Measurements from ENCODE around the gene PRUNE2. TPM values are rescaled to one million over a fixed set of nuclear protein-coding genes. Genes with fewer than 3 reads are reported as not detected.

Gene PRUNE2
- polyA plus RNA-seq, 6 donors from 2014 or later = 0.12 to 0.65 (median 0.23) TPM; not detected in 1

DNA sequence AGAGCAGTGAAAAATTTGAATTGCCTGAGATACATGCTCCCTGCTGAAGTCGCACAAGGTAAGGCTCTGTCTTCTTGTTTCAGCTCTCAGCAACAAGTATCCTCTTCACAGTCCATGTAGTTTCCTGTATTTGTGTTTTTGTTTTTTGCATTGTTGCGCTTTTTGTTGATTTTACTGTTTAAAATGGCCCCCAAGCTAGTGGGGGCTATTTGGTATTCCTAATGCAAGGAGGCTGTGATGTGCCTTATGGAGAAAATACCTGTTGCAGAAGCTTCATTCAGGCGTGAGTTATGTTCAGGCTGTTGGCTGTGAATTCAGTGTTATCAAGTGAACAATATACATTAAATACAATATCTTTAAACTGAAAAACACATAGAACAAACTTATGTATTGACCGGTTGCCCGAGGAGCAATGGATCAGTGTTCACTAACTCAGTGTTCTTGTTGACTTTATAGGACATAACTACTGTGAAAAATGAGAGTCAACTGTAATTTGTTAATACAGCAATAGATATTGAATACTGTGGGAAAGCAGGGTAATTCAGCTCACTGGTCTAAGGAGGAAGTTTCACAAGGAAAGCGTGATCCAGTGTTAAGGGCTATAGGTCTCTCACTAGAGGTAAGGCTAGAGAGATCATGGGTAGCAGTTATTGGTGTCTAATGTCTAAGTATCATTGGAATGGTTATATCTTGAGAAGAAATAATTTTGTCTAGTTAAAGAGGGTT is 296.5 kb downstream of the PRUNE2 start:
- no peak overlapping the region for H3K4me3 Mint-ChIP-seq
- H3K9me3 Mint-ChIP-seq = no peaks in the 10 kb centered on the region
- H3K36me3 Mint-ChIP-seq = peaks cover 6 to 19% of the 10 kb centered on the region in 2 donors
- DNase-seq (no peak), ATAC-seq (ENCODE audit: low read depth in 2 of 2) (no peak)
- H3K27ac Mint-ChIP-seq = no peak overlapping the region
- peaks cover 15 to 31% (median 19%) of the 10 kb centered on the region in 3 donors for H3K4me1 Mint-ChIP-seq
- no peaks in the 10 kb centered on the region for H3K27me3 Mint-ChIP-seq

DNA sequence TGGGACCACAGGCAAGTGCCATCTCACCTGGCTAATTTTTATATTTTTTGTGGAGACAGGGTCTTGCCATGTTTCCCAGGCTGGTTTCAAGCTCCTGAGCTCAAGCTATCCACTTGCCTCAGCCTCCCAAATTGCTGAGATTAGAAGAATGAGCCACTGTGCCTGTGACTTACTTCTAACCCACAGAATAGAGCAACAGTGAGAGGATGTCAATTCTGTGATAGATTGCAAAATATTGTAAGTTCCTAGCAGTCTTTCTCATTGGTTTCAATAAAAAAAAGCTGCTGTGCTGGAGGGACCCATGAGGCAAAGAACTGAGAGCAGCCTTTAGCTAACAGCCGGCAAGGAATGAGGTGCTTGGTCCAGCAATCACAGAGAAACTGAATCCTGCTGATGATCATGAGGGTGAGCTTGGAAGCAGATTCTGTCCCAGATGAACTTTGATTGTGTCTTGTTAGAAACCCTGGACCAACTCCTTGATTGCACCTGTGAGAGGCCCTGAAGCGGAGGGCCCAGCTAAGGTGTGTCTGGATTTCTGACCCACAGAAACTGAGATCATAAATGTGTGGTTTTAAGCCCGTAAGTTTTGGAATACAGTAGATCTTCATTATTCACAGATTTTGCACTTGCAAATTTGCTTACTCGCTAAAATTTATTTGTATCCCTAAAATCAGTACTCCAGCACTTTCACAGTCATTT is 297.2 kb downstream of the PRUNE2 start:
- peaks cover 6 to 19% of the 10 kb centered on the region in 2 donors for H3K36me3 Mint-ChIP-seq
- ATAC-seq (ENCODE audit: low read depth in 2 of 2) = no peak
- DNase-seq = no peak
- H3K4me1 Mint-ChIP-seq = peaks cover 15 to 33% (median 23%) of the 10 kb centered on the region in 3 donors
- H3K9me3 Mint-ChIP-seq = no peaks in the 10 kb centered on the region
- H3K4me3 Mint-ChIP-seq = peak overlapping the region in 2 of 8 donors; percentile 44 to 52
- no peaks in the 10 kb centered on the region for H3K27me3 Mint-ChIP-seq
- H3K27ac Mint-ChIP-seq = no peak overlapping the region

DNA sequence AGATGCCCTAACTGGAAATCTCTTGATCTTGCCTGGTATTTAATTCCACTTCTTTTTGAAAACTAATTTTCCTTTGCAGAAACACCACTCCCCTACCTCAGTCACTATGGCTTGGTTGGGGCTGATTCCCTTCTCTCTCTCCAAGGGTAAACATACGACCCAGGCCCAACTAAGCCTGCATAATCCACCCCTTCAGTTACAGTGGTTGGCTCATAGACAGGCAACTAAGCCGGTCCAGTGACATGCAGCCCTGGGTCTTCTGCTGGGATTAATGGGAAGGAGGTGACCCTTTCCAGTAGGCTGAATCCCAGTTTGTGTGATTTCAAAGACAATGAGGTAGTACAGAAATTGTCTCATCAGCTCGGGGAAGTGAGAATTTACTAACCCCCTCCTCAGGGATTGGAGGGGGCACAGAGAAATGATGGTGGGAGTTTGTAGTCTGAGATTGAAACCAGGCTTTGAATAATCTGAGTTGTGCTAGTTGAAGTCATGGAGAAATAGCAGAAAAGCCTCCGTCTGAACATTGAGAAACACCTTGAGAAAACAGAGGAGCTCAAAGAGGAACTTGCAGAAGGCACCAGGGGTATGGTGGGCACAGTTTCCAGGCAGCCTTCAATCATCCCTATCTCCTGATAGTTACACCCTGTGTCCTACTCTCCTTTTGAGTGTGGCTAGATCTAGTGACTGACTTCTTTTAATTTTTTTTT is 298.0 kb downstream of the PRUNE2 start:
- no peak for ATAC-seq (ENCODE audit: low read depth in 2 of 2)
- H3K27me3 Mint-ChIP-seq = no peaks in the 10 kb centered on the region

DNA sequence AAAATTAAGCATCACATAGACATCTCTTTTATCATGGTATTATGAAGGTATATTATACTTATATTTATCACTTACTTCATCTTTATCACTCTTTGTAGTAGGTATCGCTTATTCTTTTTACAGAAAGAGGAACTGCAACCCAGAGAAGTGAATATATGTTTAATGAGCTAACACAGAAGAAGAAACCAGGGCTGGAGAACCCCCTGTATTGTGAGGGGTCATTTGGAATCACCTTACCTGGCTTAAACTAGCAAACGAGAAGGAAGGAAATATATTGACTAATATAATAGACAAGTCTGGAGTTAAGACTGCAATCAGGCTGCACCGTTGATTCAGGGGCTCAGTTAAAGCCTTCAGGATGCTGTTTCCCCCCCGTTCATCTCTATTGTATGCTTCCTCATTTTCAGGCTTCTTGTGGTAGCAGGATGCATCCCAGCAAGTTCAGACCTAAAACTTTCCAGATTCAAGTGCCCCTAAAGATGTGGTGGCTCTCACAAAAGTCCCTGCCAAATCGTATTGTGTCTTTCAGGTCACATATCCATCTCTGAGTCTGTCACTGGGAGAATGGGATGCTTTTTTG is 300.5 kb downstream of the PRUNE2 start:
- peak; percentile 99 for ATAC-seq (ENCODE audit: low read depth in 2 of 2)
- DNase-seq = peak; percentile 49
- peaks cover 6 to 19% of the 10 kb centered on the region in 2 donors for H3K36me3 Mint-ChIP-seq
- H3K4me1 Mint-ChIP-seq = peaks cover 15 to 34% (median 25%) of the 10 kb centered on the region in 3 donors
- H3K9me3 Mint-ChIP-seq = no peaks in the 10 kb centered on the region
- H3K4me3 Mint-ChIP-seq = peak overlapping the region in 4 of 8 donors; percentile 3 to 68 (median 31)
- H3K27me3 Mint-ChIP-seq = no peaks in the 10 kb centered on the region
- H3K27ac Mint-ChIP-seq = peak overlapping the region in 3 of 6 donors; percentile 8 to 49 (median 37)

More for the DNA sequence above, 298.0 kb downstream of the PRUNE2 start:
- Mint-ChIP-seq H3K4me3 (peak overlapping the region in 3 of 8 donors; percentile 16 to 76 (median 44)), H3K36me3 (peaks cover 6 to 19% of the 10 kb centered on the region in 2 donors), H3K27ac (no peak overlapping the region), H3K4me1 (peaks cover 15 to 34% (median 25%) of the 10 kb centered on the region in 3 donors), H3K9me3 (no peaks in the 10 kb centered on the region)
- no peak for DNase-seq

DNA sequence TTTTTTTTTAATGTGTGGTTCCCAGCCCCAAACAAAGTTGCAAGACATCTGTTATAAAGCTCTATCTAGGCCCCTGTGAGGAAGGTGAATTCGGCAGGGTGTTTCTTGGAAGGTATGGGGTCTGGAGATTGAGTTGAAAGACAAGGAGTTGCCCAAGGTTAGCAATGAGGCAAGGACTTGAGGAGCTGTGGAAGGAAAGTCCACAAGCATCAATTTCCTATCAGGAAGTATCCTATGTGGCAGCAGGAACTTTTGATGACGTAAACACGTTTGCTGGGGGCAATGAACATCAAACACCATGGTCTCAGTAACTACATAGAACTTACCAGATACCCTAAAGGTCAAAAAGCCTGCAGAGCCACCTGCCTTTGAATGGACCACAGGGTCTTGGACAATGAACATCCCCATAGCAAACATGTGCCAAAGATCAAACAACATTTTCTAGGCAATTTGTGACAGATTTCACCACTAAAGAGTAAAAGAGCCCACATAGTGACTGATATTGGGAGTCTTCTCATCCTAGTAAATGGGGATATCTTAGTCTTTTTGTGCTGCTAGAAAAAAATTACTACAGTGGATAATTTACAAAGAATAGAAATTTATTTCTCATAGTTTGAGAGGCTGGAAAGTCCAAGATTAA is 301.9 kb downstream of the PRUNE2 start:
- Mint-ChIP-seq H3K27ac (peak overlapping the region in 1 of 6 donors; percentile 56), H3K27me3 (no peaks in the 10 kb centered on the region), H3K36me3 (peaks cover 6 to 11% of the 10 kb centered on the region in 2 donors), H3K4me3 (no peak overlapping the region), H3K9me3 (no peaks in the 10 kb centered on the region), H3K4me1 (peaks cover 19 to 36% (median 31%) of the 10 kb centered on the region in 3 donors)
- DNase-seq (no peak), ATAC-seq (ENCODE audit: low read depth in 2 of 2) (no peak)

DNA sequence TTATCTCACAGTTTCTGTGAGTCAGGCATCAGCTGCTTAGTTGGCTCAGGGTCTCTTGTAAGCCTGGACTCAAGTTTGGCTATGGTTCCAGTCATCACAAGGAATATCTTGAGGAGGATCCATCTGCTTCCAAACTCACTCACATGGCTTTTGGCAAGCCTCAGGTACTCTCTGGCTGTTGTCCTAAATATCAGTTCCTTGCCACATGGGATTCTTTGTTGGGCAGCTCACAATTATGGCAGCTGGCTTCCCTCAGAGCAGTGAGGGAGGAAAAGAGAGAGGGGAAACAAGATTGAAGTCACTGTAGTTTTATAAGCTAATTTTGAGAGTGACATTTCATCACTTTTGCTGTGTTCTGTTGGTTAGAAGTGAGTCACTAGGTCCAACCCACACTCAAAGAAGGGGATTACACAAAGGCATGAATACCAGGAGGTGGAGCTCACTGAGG is 302.4 kb downstream of the PRUNE2 start:
- peaks cover 6% of the 10 kb centered on the region in 2 donors for H3K36me3 Mint-ChIP-seq
- peak overlapping the region in 1 of 6 donors; percentile 56 for H3K27ac Mint-ChIP-seq
- H3K4me3 Mint-ChIP-seq = no peak overlapping the region
- ATAC-seq (ENCODE audit: low read depth in 2 of 2) (no peak), DNase-seq (no peak)
- H3K4me1 Mint-ChIP-seq = peaks cover 19 to 36% (median 36%) of the 10 kb centered on the region in 3 donors
- no peaks in the 10 kb centered on the region for H3K9me3 Mint-ChIP-seq
- H3K27me3 Mint-ChIP-seq = no peaks in the 10 kb centered on the region

DNA sequence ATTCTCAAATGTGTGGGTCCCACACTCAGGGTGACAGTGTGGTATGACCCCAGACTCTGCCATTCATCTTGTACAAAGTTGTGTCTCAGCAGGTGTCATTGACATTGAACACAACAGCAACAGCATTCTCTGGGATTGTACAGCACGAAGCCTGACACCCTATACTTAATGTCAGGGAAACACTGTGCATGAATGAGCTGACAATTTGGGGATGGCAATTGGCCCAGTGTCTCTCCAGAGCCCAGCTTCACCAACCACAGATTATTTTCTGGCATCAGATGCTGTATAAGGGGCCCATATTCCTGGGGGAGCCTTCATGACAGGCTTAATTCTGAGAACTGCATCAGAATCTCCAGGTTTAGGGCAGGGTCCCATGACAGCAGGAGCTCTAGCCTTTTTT is 303.7 kb downstream of the PRUNE2 start:
- ATAC-seq (ENCODE audit: low read depth in 2 of 2) (no peak), DNase-seq (no peak)
- H3K9me3 Mint-ChIP-seq = no peaks in the 10 kb centered on the region
- H3K4me3 Mint-ChIP-seq = no peak overlapping the region
- no peaks in the 10 kb centered on the region for H3K27me3 Mint-ChIP-seq
- peak overlapping the region in 1 of 6 donors; percentile 19 for H3K27ac Mint-ChIP-seq
- peaks cover 11 to 30% (median 26%) of the 10 kb centered on the region in 3 donors for H3K4me1 Mint-ChIP-seq
- no peaks in the 10 kb centered on the region for H3K36me3 Mint-ChIP-seq

DNA sequence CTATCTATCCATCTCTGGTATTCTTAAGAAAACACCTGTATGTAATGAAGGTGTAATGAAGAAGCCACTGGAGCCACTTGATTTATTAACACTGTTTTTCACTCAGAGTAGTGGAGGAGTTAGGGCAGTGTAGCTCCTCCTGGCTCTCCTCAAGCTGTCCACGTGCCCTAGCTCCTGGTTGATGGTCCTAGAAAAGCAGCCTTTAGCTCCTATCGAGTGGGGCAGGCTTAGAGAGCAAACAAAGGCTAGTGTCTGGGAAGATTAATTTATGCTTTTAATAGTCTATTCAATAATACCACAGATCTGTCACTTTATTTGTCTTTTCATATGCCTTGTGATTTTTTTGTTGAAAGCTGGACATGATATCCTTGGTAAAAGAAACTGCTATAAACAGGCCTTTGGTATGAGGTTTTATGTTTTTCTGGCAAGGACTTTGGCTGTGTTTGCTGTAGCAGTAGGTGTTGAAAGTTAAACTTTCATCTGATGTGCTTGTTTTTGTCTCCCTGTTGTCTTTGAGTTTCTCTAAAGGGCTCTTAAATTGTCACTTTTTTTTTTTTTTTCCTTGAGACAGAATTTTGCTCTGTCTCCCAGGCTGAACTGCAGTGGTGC is 305.8 kb downstream of the PRUNE2 start:
- Mint-ChIP-seq H3K4me1 (peaks cover 4 to 19% (median 11%) of the 10 kb centered on the region in 3 donors), H3K36me3 (no peaks in the 10 kb centered on the region), H3K9me3 (no peaks in the 10 kb centered on the region), H3K27me3 (no peaks in the 10 kb centered on the region), H3K4me3 (no peak overlapping the region), H3K27ac (peak overlapping the region in 2 of 6 donors; percentile 46 to 85)
- ATAC-seq (ENCODE audit: low read depth in 2 of 2) = no peak
- no peak for DNase-seq

DNA sequence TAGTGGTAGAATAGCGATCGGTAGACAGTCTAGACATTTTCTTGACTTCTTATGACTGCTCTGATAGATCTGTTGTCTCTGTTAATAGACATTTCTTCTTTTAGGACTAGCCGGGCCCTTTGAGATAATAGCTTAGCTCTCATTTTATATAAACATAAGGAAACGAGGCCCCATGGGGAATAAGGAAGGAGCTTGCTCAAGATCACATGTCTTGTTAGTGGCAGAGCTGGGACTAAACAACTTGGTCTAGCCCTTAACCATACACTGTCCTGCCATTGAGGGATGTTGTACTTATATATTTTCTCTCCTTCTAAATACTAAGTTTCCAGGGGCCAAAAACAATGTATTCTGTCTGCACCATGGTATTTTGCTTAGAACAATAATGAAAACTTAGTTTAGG is 306.9 kb downstream of the PRUNE2 start:
- H3K27ac Mint-ChIP-seq = peak overlapping the region in 1 of 6 donors; percentile 49
- H3K4me1 Mint-ChIP-seq = peaks cover 3 to 16% (median 10%) of the 10 kb centered on the region in 3 donors
- ATAC-seq (ENCODE audit: low read depth in 2 of 2) (no peak), DNase-seq (no peak)
- no peaks in the 10 kb centered on the region for H3K27me3 Mint-ChIP-seq
- no peaks in the 10 kb centered on the region for H3K9me3 Mint-ChIP-seq
- no peak overlapping the region for H3K4me3 Mint-ChIP-seq
- H3K36me3 Mint-ChIP-seq = no peaks in the 10 kb centered on the region

DNA sequence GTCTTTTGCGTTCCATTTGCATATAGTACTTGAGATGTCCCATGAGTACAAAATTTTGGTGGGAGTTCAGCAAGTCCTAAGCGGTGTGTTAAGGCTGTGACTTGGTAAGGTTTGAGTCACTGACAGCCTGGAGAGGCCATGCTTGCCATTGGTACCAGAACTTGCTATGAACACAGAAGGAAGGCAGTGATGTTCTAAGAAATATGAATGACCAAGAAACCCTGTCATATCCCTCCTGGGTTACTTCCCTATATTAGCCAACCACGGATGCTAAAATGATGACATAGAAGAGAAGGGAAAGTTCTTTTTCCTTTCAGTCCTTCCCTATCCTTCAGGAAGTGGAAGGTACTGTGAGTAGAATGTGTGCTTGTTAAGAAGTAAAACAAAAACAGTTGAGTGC is 310.3 kb downstream of the PRUNE2 start:
- DNase-seq (no peak), ATAC-seq (ENCODE audit: low read depth in 2 of 2) (no peak)
- H3K4me1 Mint-ChIP-seq = peaks cover 12 to 24% (median 19%) of the 10 kb centered on the region in 3 donors
- H3K9me3 Mint-ChIP-seq = no peaks in the 10 kb centered on the region
- H3K4me3 Mint-ChIP-seq = no peak overlapping the region
- H3K36me3 Mint-ChIP-seq = no peaks in the 10 kb centered on the region
- peak overlapping the region in 1 of 6 donors; percentile 35 for H3K27ac Mint-ChIP-seq
- no peaks in the 10 kb centered on the region for H3K27me3 Mint-ChIP-seq

DNA sequence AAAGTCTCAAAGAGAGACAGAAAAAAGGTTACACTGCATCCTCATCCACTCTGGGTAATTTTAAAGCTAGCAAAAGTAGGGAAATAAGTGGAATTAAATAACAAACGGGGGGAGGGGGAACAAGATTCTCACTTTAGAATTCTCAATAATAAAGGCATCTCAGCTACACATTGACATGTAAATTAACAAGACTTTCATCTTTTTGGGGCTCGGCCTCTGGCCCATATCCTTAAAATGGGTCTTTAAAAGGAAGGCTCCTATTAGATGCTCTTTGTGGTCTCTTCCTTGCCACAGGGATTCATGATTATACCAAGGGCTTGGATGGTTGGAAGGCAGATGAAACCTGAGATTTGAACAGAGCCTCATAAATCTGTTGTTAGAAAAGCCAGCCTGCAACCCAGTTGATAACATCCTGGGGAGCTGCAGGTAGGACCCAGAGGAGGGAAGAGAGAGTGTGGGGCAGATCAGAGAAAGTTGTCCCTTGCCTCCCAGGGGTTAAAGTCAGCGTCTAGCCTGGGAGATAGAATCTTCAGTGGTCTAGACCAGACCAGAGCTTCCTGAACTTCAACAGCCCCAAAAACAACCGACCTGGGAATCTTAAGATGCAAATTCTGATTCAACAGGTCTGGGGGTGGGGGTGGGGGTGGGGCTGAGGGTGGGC is 311.0 kb downstream of the PRUNE2 start:
- H3K36me3 Mint-ChIP-seq = peaks cover 0 to 1% of the 10 kb centered on the region in 2 donors
- no peaks in the 10 kb centered on the region for H3K27me3 Mint-ChIP-seq
- H3K27ac Mint-ChIP-seq = peak overlapping the region in 1 of 6 donors; percentile 57
- peaks cover 9 to 20% (median 18%) of the 10 kb centered on the region in 3 donors for H3K4me1 Mint-ChIP-seq
- no peak overlapping the region for H3K4me3 Mint-ChIP-seq
- ATAC-seq (ENCODE audit: low read depth in 2 of 2) = no peak
- DNase-seq = no peak
- H3K9me3 Mint-ChIP-seq = no peaks in the 10 kb centered on the region

All from naive B cell (primary cell).